Spinal cord (tissue), 10 donors: ENCODE measurements around the gene IFRD1. TPM values are rescaled to one million over a fixed set of nuclear protein-coding genes. Genes with fewer than 3 reads are reported as not detected.
"Not testable (repeated sequence)": the region's sequence is repeated elsewhere in the genome, so short reads cannot be mapped to it uniquely, and the experiment has no call there.

Source experiments
- DNase-seq, 6 donors: peaks; one replicate each; pipeline versions ENCODE4 v3.0.0 to v3.0.0-alpha.2; 2013 to 2015; ENCODE audit warnings: low spot score in 6 of 6, low read depth in 4 of 6
- H3K27ac ChIP-seq: one replicate; pipeline ENCODE4 v1.5.1; 2013; ENCODE audit warnings: low read depth, low read length, control low read depth
- H3K27me3 ChIP-seq: one replicate; pipeline ENCODE4 v1.6.1; 2013; ENCODE audit warnings: low read length; ENCODE audit not compliant: control insufficient read depth, insufficient read depth
- H3K36me3 ChIP-seq: one replicate; pipeline ENCODE4 v1.6.1; 2013; ENCODE audit warnings: low read length; ENCODE audit not compliant: control insufficient read depth, insufficient read depth
- H3K4me1 ChIP-seq: one replicate; pipeline ENCODE4 v1.6.1; 2013; ENCODE audit warnings: low read length; ENCODE audit not compliant: control insufficient read depth, insufficient read depth
- H3K4me3 ChIP-seq: one replicate; pipeline ENCODE4 v1.5.1; 2013; ENCODE audit warnings: low read depth, low read length, control low read depth
- H3K9me3 ChIP-seq: one replicate; pipeline ENCODE4 v1.6.1; 2013; ENCODE audit warnings: low read length; ENCODE audit not compliant: control insufficient read depth, insufficient read depth
- WGBS: methylation state at CpG from one replicate; pipeline ENCODE4 v1.1.5; 2013; ENCODE audit warnings: missing lambda C conversion rate; ENCODE audit not compliant: insufficient coverage; 5-methylcytosine and 5-hydroxymethylcytosine counted together
- polyA plus RNA-seq, 2 donors: library from polyadenylated mRNA; unstranded; fragments of 120-200 nt; gene quantifications; one replicate each; pipeline ENCODE4 v1.2.1, GENCODE V29; 2013; ENCODE audit not compliant: insufficient read length in 2 of 2
- total RNA-seq, 2 donors: library from RNA; depleted of rRNA in 1 of 2; stranded (reverse); fragments of 120-200 nt in 1 of 2; fragments of >200 nt in 1 of 2; gene quantifications; one replicate each; pipeline versions ENCODE4 v1.2.3 to v1.2.4, GENCODE V29; 2013 to 2014
- donor health status: healthy.

Gene IFRD1
- total and polyA plus RNA-seq, 4 donors = 38.1 to 61.0 (median 53.3) TPM

DNA sequence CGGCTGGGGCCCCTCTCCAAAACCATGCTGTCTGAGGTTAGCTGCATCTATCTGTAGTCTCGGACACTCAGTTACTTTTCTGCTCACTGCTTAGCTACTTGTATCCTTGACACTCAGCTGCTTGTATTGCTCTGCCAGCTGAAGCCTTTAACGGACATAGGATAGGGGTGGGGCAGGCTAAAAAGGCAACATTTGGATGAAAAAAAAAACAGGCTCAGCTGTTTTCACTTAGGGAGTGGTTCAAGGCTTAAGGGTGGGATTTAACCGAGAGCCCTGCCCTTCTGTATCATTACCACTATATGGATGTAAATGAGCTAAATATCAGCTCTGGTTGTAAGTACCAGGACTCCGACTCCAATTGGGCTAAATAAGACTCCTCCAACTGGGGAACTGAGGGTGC, 59.1 kb downstream of the IFRD1 start:
- peaks cover 4% of the 10 kb centered on the region for H3K4me1 ChIP-seq
- H3K9me3 ChIP-seq = no peaks in the 10 kb centered on the region
- H3K4me3 ChIP-seq = no peak overlapping the region
- DNase-seq = no peak
- WGBS = 68% methylated on average over 2 of the region's 5 CpGs
- no peaks in the 10 kb centered on the region for H3K36me3 ChIP-seq
- no peaks in the 10 kb centered on the region for H3K27me3 ChIP-seq
- no peak overlapping the region for H3K27ac ChIP-seq

DNA sequence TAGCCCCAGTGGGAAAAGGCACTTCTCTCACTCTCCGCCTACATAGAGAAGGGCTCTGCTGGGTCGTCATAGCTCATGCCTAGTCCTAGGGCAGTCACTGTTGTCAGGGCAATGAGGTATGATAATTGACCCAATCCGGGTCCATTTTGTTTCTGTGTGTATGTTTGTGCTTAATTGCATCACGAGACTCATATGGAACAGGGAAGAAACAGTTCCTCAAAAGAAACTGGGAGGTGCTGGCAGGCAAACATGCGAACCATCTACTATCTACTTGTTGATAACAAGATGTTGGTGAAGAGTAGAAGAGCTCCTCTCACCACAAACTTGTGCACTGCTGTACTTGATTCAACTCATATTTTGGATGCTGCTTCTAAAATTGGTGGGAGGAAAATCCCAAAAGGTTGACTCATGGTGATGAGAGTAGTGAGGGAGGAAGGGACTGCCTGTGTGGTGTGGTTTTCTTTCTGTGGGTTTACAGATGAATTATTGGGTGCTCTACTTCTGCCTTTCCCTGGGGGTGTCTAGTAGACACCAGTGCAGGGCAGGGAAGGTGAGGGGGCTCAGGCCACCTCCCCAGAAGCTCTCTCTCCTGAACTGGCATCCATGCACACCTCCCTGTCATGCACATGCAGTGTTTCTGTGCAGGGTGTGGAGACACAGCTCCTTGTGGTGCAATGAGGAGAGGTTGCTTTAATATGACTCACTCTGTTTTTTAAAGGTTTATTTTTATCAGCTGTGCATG, 59.9 kb downstream of the IFRD1 start:
- Histone ChIP-seq H3K4me1 (peaks cover 4% of the 10 kb centered on the region), H3K36me3 (no peaks in the 10 kb centered on the region), H3K4me3 (no peak overlapping the region), H3K9me3 (no peaks in the 10 kb centered on the region), H3K27ac (no peak overlapping the region), H3K27me3 (no peaks in the 10 kb centered on the region)
- WGBS = no CpG with 5 or more reads among the region's 5 CpGs
- DNase-seq = no peak

DNA sequence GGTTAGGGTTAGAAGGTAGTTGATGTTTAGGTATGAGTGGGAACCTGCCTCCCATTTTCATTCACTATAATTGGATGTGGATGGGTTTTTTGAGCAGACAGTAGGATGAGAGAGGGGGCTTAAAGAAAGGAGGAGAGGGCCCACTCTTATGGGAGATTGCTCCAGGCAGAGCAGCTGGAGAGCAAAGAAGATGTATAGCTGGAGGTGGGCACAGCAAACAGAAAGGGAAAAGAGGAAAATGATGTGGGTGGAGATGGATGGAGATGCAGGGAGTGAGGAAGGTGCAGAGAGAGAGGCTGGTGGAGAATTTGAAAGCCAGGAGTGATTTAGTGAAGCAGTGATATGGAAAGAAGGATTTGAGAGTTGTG, 60.5 kb downstream of the IFRD1 start:
- Histone ChIP-seq H3K27ac (no peak overlapping the region), H3K36me3 (no peaks in the 10 kb centered on the region), H3K4me1 (peaks cover 4% of the 10 kb centered on the region), H3K4me3 (no peak overlapping the region), H3K9me3 (no peaks in the 10 kb centered on the region), H3K27me3 (no peaks in the 10 kb centered on the region)
- no peak for DNase-seq

DNA sequence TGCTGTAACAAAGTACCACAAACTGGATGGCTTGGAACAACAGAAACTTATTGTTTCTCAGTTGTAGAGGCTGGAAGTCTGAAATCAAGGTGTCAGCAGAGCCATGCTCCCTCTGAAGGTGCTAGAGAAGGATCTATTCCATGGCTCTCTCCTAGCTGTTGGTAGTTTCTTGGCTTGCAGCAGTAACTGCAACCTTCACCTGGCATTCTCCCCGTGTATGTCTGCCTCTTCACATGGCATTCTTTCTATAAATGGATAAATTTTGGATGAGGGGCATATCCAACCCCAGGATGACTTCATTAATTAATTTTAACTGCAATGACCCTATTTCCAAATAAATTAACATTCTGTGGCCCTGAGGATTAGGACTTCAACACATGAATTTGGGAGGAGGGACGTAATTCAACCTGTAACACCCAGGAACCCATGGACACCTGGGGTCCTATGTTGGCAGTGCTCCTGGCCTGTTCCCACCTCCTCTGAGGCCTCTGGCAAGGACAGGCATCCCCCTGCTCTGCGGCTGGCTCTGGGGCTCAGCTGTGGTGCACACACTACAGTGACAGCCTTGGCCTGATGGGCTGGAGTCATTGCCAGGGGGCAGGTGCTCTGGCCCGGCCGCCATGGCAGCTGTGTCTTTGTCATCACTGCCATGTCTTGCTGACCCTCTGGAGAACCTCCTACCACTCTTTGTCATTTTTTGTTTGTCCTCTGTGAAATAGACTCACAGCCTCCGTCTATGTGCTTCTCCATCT, 61.4 kb downstream of the IFRD1 start:
- no peaks in the 10 kb centered on the region for H3K36me3 ChIP-seq
- DNase-seq = peak in 2 of 6 donors; percentile 25 to 61
- no peaks in the 10 kb centered on the region for H3K27me3 ChIP-seq
- no peaks in the 10 kb centered on the region for H3K9me3 ChIP-seq
- H3K4me1 ChIP-seq = peaks cover 4% of the 10 kb centered on the region
- 67% methylated on average over 4 of the region's 6 CpGs for WGBS
- no peak overlapping the region for H3K4me3 ChIP-seq
- H3K27ac ChIP-seq = no peak overlapping the region

DNA sequence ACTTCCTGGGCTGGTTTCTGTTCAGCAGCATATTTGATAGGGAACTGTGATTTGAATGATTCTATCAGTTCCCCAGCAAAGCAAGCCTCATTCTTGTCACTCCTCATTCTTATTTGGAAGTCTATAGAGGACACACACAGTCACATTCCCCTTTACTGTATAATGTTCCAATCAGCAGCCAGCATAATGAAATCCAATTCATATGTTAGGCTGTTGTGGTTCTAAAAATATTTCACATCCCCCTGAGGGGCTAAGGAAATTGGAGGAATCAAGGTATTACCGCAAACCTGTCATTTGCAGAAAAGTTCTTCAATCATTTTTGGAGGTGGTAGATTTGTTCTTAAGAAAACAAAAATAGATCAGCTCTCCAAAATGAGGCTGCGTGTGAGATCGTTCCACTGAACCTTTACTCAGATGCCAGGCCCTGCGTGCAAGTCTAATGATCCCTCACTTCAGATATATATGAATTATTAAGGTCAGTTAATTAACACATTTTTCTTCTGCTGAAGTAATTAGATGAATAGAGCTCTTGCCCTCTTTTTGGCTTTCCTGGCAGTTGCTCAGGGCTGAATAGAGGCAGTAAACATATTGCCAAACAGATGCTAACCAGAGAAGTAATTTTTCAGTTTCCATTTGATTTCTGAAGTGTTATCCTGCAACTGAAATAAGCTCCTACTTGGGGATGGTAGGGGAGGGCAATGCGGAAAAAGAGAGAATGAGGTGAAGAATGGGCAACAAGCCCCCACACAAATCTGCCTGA, 62.4 kb downstream of the IFRD1 start:
- DNase-seq = peak in 2 of 6 donors; percentile 70 to 71
- H3K9me3 ChIP-seq = no peaks in the 10 kb centered on the region
- WGBS = no CpG with 5 or more reads among the region's 5 CpGs

DNA sequence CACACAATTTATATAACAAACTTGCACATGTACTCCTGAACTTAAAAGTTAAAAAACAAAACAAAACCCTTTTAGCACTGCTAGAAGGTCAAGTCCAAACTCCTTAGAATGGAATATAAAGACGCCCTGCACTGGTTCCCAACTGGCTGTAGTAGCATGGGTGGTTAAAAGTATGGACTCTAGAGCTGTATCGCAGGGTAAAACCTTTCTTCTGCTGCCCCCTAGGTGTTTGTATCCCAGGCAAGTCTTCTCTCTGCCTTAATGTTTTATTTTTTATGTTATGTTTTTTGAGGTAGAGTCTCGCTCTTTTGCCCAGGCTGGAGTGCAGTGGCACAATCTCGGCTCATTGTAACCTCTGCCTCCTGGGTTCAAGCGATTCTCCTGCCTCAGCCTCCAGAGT, 65.7 kb downstream of the IFRD1 start:
- Histone ChIP-seq H3K4me1 (peaks cover 4% of the 10 kb centered on the region), H3K4me3 (no peak overlapping the region), H3K27ac (no peak overlapping the region), H3K27me3 (no peaks in the 10 kb centered on the region), H3K36me3 (no peaks in the 10 kb centered on the region), H3K9me3 (no peaks in the 10 kb centered on the region)
- no peak for DNase-seq
- 92% methylated on average over 3 of the region's 5 CpGs for WGBS

More for the DNA sequence above, 62.4 kb downstream of the IFRD1 start:
- H3K4me3 ChIP-seq = no peak overlapping the region
- peaks cover 4% of the 10 kb centered on the region for H3K4me1 ChIP-seq
- H3K27me3 ChIP-seq = no peaks in the 10 kb centered on the region
- no peaks in the 10 kb centered on the region for H3K36me3 ChIP-seq
- H3K27ac ChIP-seq = no peak overlapping the region

DNA sequence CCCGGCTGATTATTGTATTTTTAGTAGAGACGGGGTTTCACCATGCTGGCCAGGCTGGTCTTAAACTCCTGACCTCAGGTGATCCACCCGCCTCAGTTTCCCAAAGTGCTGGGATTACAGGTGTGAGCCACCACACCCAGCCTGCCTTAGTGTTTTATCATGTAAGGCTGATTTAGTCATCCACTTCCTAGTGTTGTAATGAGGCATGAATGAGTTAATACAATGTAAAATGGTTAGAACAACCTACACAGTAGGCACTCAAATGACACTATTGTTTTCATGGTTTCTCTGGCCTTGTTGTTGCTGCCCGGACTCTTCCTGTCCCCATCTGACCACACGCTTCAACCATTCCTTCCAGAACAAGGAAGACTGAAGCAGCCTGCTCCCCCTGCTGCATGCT, 66.2 kb downstream of the IFRD1 start:
- DNase-seq, H3K4me1 ChIP-seq, H3K9me3 ChIP-seq, H3K4me3 ChIP-seq, H3K27ac ChIP-seq, H3K36me3 ChIP-seq, H3K27me3 ChIP-seq: not testable (repeated sequence)
- WGBS = 85% methylated on average over 5 of the region's 5 CpGs

DNA sequence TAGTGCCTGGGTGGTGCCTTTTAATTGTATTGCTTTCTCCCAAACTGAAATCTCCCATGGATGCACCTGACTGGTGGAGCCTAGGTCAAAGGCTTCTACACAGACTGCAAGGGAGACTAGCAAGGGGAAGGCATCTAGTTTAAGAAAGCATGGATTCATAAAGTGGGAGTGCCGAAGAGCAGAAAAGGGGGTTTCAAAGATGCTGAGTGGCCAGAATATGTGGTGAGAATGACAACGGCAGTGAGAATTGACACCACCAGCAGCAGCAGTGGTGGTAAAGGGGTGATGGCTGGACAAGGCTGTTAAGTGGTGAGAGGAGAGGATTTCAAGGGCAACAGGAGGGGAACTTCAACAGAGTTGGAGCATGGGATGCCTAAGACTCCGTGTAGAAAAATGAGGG, 67.2 kb downstream of the IFRD1 start:
- no peaks in the 10 kb centered on the region for H3K36me3 ChIP-seq
- no peak overlapping the region for H3K4me3 ChIP-seq
- H3K9me3 ChIP-seq = no peaks in the 10 kb centered on the region
- DNase-seq = no peak
- H3K27ac ChIP-seq = no peak overlapping the region
- no peaks in the 10 kb centered on the region for H3K4me1 ChIP-seq
- WGBS = 98% methylated on average over 2 of the region's 3 CpGs
- H3K27me3 ChIP-seq = no peaks in the 10 kb centered on the region

DNA sequence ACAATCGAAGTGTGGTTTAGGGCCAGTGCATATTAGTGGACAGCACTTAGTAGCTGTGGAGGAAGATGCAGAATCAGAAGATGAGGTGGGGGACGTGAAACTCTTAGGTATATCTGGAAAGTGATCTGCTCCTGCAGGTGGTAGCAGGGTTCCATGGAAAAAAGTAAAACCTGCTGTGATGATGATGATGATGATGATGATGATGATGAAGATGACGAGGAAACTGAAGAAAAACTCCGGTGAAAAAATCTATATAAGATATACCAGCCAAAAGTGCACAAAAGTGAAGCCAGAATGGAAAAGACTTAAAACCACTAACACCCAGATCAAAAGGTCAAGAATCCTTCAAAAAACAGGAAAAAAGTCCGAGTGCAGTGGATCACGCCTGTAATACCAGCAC, 70.5 kb downstream of the IFRD1 start:
- Histone ChIP-seq H3K4me3 (no peak overlapping the region), H3K27me3 (no peaks in the 10 kb centered on the region), H3K9me3 (no peaks in the 10 kb centered on the region), H3K27ac (no peak overlapping the region), H3K4me1 (no peaks in the 10 kb centered on the region), H3K36me3 (no peaks in the 10 kb centered on the region)
- WGBS = 100% methylated on average over 4 of the region's 6 CpGs
- no peak for DNase-seq
